ENCODE data around the gene C5orf58. TPM values are rescaled to one million over a fixed set of nuclear protein-coding genes. Genes with fewer than 3 reads are reported as not detected.

Gene C5orf58
- total and polyA plus RNA-seq, 10 of the 15 experiments (the other 5 are each of a cell fraction or from before 2014, with no cell fraction given), result 0.13 to 0.27 (median 0.26) TPM; not detected in 7

GRCh38 chr5:170265522-170265921 lies 32.7 kb downstream of the C5orf58 start (continued):
- TF ChIP-seq, protein P1, sequence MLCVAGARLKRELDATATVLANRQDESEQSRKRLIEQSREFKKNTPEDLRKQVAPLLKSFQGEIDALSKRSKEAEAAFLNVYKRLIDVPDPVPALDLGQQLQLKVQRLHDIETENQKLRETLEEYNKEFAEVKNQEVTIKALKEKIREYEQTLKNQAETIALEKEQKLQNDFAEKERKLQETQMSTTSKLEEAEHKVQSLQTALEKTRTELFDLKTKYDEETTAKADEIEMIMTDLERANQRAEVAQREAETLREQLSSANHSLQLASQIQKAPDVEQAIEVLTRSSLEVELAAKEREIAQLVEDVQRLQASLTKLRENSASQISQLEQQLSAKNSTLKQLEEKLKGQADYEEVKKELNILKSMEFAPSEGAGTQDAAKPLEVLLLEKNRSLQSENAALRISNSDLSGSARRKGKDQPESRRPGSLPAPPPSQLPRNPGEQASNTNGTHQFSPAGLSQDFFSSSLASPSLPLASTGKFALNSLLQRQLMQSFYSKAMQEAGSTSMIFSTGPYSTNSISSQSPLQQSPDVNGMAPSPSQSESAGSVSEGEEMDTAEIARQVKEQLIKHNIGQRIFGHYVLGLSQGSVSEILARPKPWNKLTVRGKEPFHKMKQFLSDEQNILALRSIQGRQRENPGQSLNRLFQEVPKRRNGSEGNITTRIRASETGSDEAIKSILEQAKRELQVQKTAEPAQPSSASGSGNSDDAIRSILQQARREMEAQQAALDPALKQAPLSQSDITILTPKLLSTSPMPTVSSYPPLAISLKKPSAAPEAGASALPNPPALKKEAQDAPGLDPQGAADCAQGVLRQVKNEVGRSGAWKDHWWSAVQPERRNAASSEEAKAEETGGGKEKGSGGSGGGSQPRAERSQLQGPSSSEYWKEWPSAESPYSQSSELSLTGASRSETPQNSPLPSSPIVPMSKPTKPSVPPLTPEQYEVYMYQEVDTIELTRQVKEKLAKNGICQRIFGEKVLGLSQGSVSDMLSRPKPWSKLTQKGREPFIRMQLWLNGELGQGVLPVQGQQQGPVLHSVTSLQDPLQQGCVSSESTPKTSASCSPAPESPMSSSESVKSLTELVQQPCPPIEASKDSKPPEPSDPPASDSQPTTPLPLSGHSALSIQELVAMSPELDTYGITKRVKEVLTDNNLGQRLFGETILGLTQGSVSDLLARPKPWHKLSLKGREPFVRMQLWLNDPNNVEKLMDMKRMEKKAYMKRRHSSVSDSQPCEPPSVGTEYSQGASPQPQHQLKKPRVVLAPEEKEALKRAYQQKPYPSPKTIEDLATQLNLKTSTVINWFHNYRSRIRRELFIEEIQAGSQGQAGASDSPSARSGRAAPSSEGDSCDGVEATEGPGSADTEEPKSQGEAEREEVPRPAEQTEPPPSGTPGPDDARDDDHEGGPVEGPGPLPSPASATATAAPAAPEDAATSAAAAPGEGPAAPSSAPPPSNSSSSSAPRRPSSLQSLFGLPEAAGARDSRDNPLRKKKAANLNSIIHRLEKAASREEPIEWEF (IDR thresholded peaks at IDR 0.05; ENCODE audit: insufficient replicate concordance, low read depth, low read length), result no peak
- TF ChIP-seq SPI1 (IDR thresholded peaks at IDR 0.05; ENCODE audit: borderline replicate concordance, insufficient read depth, low read depth, low read length) (no peak), POU2F2 (IDR thresholded peaks at IDR 0.05; ENCODE audit: borderline replicate concordance, low read depth, low read length) (no peak)
- TF ChIP-seq, protein P2, sequence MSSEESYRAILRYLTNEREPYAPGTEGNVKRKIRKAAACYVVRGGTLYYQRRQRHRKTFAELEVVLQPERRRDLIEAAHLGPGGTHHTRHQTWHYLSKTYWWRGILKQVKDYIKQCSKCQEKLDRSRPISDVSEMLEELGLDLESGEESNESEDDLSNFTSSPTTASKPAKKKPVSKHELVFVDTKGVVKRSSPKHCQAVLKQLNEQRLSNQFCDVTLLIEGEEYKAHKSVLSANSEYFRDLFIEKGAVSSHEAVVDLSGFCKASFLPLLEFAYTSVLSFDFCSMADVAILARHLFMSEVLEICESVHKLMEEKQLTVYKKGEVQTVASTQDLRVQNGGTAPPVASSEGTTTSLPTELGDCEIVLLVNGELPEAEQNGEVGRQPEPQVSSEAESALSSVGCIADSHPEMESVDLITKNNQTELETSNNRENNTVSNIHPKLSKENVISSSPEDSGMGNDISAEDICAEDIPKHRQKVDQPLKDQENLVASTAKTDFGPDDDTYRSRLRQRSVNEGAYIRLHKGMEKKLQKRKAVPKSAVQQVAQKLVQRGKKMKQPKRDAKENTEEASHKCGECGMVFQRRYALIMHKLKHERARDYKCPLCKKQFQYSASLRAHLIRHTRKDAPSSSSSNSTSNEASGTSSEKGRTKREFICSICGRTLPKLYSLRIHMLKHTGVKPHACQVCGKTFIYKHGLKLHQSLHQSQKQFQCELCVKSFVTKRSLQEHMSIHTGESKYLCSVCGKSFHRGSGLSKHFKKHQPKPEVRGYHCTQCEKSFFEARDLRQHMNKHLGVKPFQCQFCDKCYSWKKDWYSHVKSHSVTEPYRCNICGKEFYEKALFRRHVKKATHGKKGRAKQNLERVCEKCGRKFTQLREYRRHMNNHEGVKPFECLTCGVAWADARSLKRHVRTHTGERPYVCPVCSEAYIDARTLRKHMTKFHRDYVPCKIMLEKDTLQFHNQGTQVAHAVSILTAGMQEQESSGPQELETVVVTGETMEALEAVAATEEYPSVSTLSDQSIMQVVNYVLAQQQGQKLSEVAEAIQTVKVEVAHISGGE (CRISPR knock-in tag; IDR thresholded peaks at IDR 0.05), result no peak

All from GM12878 (cell line).